CD4-positive, alpha-beta T cell treated with Interleukin-12 subunit alpha and Interleukin-12 subunit beta, for 1 hour (primary cell): ENCODE data around the gene ANGPTL8.

ENCODE experiments used
- DNase-seq: peaks from one replicate; pipeline ENCODE4 v3.0.0-alpha.2; 2020

The ANGPTL8 gene

GRCh38 chr19:11239377-11240000 lies at the start of gene ANGPTL8:
TSS of gene ANGPTL8 (plus strand) at chr19:11239619. CDS start at chr19:11239638, 19 bp downstream.
- no peak for DNase-seq

- DNase-seq = no peak
Measured at GRCh38 chr19:11190501-11190900, 48.9 kb upstream of the ANGPTL8 start.

- DNase-seq = no peak
Measured at GRCh38 chr19:11191273-11191755, 48.1 kb upstream of the ANGPTL8 start.

GRCh38 chr19:11191934-11192333 lies 47.5 kb upstream of the ANGPTL8 start:
- DNase-seq = no peak

GRCh38 chr19:11192957-11193939 lies 46.2 kb upstream of the ANGPTL8 start:
- DNase-seq = no peak

GRCh38 chr19:11194173-11194572 lies 45.2 kb upstream of the ANGPTL8 start:
- no peak for DNase-seq

GRCh38 chr19:11194656-11195558 lies 44.5 kb upstream of the ANGPTL8 start:
- no peak for DNase-seq

GRCh38 chr19:11195681-11196080 lies 43.7 kb upstream of the ANGPTL8 start:
- no peak for DNase-seq

GRCh38 chr19:11196406-11197287 lies 42.8 kb upstream of the ANGPTL8 start:
- no peak for DNase-seq

- DNase-seq = peak; percentile 78
Measured at GRCh38 chr19:11197291-11198174, 41.9 kb upstream of the ANGPTL8 start, which contains the start of gene KANK2. TSS of gene KANK2 (minus strand) at chr19:11197545. CDS start at chr19:11194511, 3,034 bp downstream.

- no peak for DNase-seq
Measured at GRCh38 chr19:11198175-11198534, 41.3 kb upstream of the ANGPTL8 start.

GRCh38 chr19:11198769-11199424 lies 40.5 kb upstream of the ANGPTL8 start:
- no peak for DNase-seq

- DNase-seq = no peak
Measured at GRCh38 chr19:11199517-11199916, 39.9 kb upstream of the ANGPTL8 start.

GRCh38 chr19:11200015-11200574 lies 39.3 kb upstream of the ANGPTL8 start:
- no peak for DNase-seq

GRCh38 chr19:11200931-11201330 lies 38.5 kb upstream of the ANGPTL8 start:
- no peak for DNase-seq

- DNase-seq = no peak
Measured at GRCh38 chr19:11201791-11202190, 37.6 kb upstream of the ANGPTL8 start.

- DNase-seq = no peak
Measured at GRCh38 chr19:11202488-11203193, 36.8 kb upstream of the ANGPTL8 start.

GRCh38 chr19:11203194-11204075 lies 36.0 kb upstream of the ANGPTL8 start:
- DNase-seq = peak; percentile 41
